Hematopoietic multipotent progenitor cell treated with erythropoietin and hydrocortisone succinate and interleukin-3 and kit ligand, for 6 days (in vitro differentiated cells): ENCODE results near the gene RGS3.
A peak's percentile ranks its signal among the peaks of the same experiment; 100 is the strongest.

Source experiments
- DNase-seq: peaks from one replicate; pipeline ENCODE4 v3.0.0-alpha.2; 2015

Gene RGS3

GRCh38 chr9:113492343-113493202 is 29.0 kb downstream of the RGS3 start:
- no peak for DNase-seq

DNA sequence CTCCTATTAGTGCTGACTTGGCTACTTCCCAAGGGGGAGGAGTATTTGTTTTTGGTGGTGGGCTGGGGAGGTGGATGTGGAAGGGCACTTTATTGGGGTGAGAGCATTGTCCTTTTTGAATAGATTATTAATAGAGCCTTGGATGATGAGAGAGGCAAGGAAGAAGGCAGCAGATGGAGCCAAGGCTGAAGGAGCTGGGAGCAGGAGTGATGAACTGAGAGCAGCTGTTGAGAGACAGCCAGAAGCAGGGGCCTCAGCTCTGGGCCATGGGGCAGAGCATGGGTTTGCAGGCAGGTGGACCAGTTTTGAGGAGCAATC is 29.6 kb downstream of the RGS3 start:
- DNase-seq: no peak

DNA sequence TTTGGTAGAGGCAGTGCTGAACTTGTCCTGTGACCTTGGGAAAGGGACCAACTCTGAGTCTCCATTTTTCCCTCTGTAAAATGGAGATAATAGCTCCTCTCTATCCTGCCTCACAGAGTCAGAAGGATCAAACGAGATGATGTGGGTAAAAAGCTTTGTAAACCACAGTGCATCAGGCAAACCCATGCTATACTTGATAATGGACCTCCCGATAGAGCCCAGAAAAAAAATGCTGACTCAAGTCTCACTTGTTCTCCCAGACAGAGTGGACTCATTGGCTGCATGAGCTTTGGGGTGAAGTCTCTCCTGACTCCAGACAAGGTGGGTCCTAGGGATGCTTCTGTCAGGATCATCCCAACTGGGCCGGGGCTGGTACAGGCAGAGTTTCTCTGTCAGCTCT is 32.0 kb downstream of the RGS3 start:
- peak; percentile 59 for DNase-seq

DNA sequence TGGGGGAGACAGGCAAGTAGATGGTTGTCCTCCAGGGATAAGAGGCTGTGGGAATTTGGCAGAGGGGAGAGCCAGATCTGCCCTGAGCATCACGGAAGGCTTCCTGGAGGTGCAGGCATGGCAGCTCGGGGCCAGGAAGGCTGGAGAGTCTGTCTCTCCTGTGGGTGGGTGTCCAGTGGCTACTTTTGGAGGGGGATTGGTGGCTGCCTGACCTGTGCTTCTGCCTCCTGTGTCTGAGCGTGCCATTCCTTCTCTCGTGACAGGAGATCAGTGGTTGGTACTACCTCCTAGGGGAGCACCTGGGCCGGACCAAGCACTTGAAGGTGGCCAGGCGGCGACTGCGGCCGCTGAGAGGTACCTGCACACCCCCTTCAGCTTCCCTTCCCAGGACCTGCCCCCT is 33.5 kb downstream of the RGS3 start:
- no peak for DNase-seq

- DNase-seq: no peak
Measured at GRCh38 chr9:113499153-113499875, 35.8 kb downstream of the RGS3 start.

- DNase-seq: no peak
Measured at GRCh38 chr9:113499876-113500497, 36.5 kb downstream of the RGS3 start.

DNA sequence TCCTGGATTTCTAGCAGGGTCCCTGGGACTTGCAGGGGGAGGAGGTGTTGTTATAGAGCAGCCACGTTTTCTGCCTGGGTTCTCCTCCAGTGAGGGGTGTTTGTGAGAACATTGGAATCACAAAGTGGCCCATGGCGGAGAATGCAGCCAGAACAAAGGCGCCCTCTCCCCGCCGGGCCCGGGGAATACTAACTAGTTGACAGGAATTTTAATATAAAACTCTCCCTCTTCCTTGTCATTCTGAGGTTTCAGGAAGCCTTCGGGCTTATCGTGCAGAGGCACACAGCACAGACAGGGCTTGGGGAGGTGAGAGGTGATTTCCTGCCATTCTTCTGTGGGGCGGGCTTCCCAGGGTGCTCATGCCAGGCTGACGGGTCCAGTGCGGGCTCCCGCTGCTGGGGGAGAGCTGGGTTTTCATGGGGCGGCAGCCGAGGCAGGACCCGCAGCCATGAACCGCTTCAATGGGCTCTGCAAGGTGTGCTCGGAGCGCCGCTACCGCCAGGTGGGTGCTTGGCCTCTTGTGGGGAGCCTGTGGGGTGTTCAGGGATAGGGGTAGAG is 37.7 kb downstream of the RGS3 start:
- DNase-seq: no peak

- peak; percentile 47 for DNase-seq
Measured at GRCh38 chr9:113501852-113502251, 38.3 kb downstream of the RGS3 start.

DNA sequence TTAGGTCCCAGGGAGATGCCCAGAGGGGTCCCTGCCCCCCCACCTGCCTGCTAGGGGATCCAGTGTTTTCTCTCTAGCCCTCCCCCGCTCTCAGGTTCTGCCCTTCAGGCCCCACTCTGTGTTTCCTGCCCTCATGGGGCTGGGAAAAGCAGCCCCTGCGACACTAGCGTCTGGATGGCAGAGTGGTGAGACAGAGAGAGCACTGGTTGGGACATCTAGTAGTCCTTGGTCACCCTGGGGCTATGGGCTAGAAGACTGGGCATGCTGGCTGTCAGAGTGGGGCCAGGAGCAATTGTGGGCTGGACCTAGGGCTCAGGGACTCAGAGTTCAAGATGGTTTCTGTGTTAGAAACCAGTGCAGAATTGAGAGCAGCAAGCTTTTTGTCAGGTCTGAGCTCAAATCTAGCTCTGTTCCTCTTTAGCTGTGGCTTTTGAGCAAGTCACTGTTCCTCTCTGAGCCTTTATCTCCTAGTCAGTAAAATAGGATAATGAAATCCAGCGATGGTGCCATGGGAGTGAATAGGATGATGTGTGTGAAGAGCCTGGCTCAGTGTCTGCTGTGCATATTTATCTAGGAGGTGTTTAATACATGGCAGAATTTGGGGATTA is 39.0 kb downstream of the RGS3 start:
- no peak for DNase-seq

DNA sequence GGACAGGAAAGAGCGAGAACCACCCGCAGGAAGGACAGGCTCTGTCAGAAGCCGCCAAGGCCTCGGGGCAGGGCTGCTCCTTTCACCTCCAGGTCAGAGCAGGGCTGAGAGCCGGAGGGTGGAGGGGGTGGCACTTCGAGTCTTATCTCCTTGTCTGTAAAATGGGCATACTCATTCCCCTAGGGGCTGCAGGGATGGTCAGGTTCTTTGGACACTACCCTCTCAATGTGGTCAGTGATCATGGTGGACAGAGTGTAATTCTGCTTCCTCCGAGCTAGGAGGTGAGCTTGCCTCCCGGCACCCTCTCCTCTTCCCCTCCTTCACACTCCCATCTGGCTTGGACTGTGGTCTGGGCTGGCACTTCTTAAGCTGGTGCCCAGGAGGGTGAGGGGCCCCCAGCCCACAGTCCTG is 39.6 kb downstream of the RGS3 start:
- no peak for DNase-seq

GRCh38 chr9:113503613-113504211 is 40.2 kb downstream of the RGS3 start:
- no peak for DNase-seq

- no peak for DNase-seq
Measured at GRCh38 chr9:113504725-113505590, 41.4 kb downstream of the RGS3 start.

DNA sequence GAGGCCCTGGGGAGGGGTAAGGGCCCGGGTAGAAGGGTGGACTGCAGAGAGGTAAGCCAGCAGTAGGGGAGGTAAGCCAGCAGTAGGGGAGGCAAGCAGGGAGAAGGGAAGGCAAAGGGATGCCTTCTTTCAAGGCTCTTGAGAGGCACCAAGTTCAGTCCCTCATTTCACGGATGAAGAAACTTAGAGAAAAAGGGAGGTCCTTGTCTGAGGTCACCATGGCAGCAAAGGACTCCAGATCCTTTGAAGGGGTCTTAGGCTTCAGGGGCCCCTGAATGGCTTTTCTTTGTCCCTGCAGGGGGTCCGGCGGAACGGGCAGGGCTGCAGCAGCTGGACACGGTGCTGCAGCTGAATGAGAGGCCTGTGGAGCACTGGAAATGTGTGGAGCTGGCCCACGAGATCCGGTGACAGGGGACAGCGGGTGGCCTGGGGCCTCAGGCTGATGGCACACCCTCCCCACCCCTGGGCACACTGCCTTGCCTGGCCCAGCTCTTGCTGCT is 42.6 kb downstream of the RGS3 start:
- no peak for DNase-seq

- DNase-seq: no peak
Measured at GRCh38 chr9:113507256-113507655, 43.7 kb downstream of the RGS3 start.

- no peak for DNase-seq
Measured at GRCh38 chr9:113508111-113508749, 44.7 kb downstream of the RGS3 start.

GRCh38 chr9:113509463-113509862 is 45.9 kb downstream of the RGS3 start:
- DNase-seq: no peak

DNA sequence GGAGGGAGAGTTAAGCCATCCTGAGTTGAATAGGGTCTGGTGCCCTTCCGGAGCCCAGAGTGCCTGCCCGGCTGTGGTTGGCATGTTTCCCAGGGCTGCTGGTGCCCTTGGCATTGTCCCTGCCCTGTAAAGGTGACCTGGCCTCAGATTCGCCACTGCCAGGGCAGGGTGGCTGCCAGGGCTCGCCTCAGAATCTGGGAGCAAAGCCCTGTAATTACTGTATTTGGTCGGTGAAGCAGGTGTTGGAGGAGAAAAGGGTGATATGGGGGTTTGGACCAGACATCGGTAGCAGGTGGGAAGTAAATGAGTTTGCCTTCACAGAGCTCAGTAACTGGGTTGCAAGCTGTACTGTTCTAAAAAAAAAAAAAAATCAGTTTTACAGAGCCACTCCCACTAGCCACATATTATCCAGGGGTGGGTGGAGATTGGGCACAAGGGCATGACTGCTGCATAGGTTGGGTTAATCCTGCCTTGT is 47.6 kb downstream of the RGS3 start:
- no peak for DNase-seq

GRCh38 chr9:113511856-113512761 is 48.6 kb downstream of the RGS3 start:
- peak; percentile 61 for DNase-seq

DNA sequence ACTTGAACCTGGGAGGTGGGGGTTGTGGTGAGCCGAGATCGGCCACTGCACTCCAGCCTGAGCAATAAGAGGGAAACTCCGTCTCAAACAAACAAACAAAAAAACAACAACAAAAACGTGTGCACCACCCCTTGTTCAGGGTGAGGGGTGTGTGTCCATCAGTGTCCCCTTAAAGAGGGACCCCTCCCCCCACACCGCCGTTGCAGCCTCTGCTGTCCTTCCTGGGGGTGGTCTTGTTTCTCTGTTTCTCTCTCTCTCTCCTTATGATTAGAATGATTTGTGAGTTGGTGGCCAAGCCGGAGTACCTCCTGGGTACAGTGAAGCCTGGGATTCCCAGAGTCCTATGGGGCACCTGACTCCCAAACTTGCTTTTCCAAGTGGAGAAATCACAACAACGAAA is 49.6 kb downstream of the RGS3 start:
- no peak for DNase-seq

GRCh38 chr9:113513536-113513935 is 50.0 kb downstream of the RGS3 start:
- DNase-seq: no peak
